Stomach smooth muscle (tissue), 2 donors: ENCODE data around the gene PLXNC1.
A peak's percentile ranks its signal among the peaks of the same experiment; 100 is the strongest.

Experiments used
- H3K27ac ChIP-seq: one replicate; pipeline ENCODE4 v1.7.0; 2013; ENCODE audit warnings: mild to moderate bottlenecking, low read length, inconsistent platforms
- H3K27me3 ChIP-seq, 2 donors: one replicate each; pipeline ENCODE4 v1.7.0; 2013; ENCODE audit warnings: low read length in 2 of 2; ENCODE audit not compliant: insufficient read depth in 2 of 2, control insufficient read depth in 1 of 2
- H3K36me3 ChIP-seq, 2 donors: one replicate each; pipeline ENCODE4 v1.7.0; 2013; ENCODE audit warnings: low read length in 2 of 2; ENCODE audit not compliant: control insufficient read depth in 2 of 2, insufficient read depth in 2 of 2
- H3K4me1 ChIP-seq: one replicate; pipeline ENCODE4 v1.7.0; 2013; ENCODE audit warnings: low read length; ENCODE audit not compliant: control insufficient read depth, insufficient read depth
- H3K4me3 ChIP-seq, 2 donors: one replicate each; pipeline ENCODE4 v1.7.0; 2013; ENCODE audit warnings: low read length in 2 of 2
- H3K9ac ChIP-seq, 2 donors: one replicate each; pipeline ENCODE4 v1.7.0; 2013; ENCODE audit warnings: low read length in 2 of 2, mild to moderate bottlenecking in 1 of 2
- H3K9me3 ChIP-seq, 2 donors: one replicate each; pipeline ENCODE4 v1.7.0; 2013; ENCODE audit warnings: low read length in 2 of 2; ENCODE audit not compliant: control insufficient read depth in 2 of 2
- donor health status: healthy.
- donor health status: Pancreatic carcinoma.

The PLXNC1 gene

DNA sequence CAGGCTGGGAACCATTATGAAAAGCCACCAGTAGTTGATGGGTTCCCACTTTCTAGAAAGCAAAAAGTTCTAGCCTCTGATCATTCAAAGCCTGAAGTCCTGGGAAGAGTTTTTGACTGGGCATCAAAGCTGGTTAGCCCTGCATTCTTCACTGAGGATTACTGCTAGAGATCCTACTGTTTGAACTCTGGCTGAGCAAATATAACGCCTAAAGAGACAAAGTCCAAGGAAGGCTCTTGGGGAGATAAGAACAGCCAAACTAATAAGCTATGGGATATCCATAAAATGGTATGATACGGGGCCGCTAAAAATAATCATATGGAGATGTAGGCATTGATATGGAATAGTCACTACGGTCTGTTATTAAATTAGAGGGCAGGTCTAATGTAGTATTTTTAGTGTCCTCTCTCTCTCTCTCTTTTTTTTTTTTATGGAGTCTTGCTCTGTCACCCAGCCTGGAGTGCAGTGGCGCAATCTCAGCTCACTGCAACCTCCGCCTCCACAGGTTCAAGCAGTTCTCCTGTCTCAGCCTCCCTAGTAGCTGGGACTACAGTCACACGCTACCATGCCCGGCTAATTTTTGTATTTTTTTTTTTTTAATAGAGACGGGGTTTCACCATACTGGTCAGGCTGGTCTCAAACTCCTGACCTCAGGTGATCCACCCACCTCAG, 35.5 kb downstream of the PLXNC1 start:
- H3K27ac ChIP-seq, result no peak overlapping the region
- H3K9ac ChIP-seq, result no peak overlapping the region
- no peaks in the 10 kb centered on the region for H3K9me3 ChIP-seq
- H3K36me3 ChIP-seq, result no peaks in the 10 kb centered on the region
- no peak overlapping the region for H3K4me3 ChIP-seq
- no peaks in the 10 kb centered on the region for H3K4me1 ChIP-seq
- no peaks in the 10 kb centered on the region for H3K27me3 ChIP-seq

DNA sequence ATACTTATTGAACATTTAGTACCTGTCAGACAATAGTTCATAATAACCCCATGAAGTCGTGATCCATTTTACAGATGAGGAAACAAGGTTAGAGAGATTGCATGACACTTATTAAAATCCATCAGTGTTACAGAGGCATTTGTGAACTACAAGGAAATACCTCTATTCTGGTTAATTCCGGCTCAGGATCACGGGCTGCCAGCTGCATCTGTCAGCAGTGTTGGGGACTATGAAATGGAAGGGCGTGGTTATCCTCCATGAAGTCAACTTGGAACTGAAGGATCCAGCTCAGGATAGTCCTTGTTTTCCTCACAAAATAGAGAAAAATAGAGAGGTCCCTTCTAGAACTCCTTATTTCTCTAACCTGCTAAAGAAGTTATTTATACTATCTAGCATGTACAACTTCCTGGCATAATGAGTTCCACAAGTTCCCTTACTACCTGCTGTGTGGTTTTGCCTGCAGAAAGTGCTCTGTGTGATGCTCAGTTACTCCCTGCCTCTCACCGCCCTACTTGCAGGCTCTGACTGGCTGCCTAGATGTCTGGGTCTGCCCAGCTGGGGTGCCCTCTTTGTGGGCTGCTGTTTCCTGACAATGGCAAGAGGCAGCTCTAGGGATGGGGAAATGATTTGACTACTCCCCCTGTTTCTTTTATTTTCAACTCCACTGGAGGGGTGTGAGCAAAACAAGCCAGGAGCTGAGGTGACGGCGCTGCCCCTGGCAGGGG, 36.8 kb downstream of the PLXNC1 start:
- no peaks in the 10 kb centered on the region for H3K27me3 ChIP-seq
- H3K36me3 ChIP-seq, result no peaks in the 10 kb centered on the region
- H3K4me3 ChIP-seq, result no peak overlapping the region
- no peak overlapping the region for H3K9ac ChIP-seq
- no peaks in the 10 kb centered on the region for H3K9me3 ChIP-seq
- H3K27ac ChIP-seq, result no peak overlapping the region
- H3K4me1 ChIP-seq, result no peaks in the 10 kb centered on the region

DNA sequence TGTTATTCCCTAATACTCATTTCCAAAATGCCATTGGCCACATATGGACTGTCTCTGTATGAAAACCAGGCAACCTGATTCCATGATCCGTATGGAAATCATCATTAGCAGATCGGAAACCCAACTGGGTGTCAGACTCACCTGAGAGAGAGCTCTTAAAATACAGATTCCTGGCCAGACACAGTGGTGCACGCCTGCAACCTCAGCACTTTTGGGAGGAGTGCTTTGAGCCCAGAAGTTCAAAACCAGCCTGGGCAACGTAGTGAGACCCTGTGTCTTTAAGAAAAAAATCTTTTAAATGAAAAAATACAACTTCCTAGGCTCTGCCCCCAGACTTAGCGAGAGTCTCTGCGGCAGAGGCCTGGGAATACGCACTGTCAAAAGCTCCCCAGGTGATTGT, 37.4 kb downstream of the PLXNC1 start:
- no peak overlapping the region for H3K27ac ChIP-seq
- H3K9me3 ChIP-seq, result no peaks in the 10 kb centered on the region
- no peak overlapping the region for H3K9ac ChIP-seq
- H3K36me3 ChIP-seq, result no peaks in the 10 kb centered on the region
- no peaks in the 10 kb centered on the region for H3K27me3 ChIP-seq
- H3K4me3 ChIP-seq, result no peak overlapping the region
- H3K4me1 ChIP-seq, result no peaks in the 10 kb centered on the region

DNA sequence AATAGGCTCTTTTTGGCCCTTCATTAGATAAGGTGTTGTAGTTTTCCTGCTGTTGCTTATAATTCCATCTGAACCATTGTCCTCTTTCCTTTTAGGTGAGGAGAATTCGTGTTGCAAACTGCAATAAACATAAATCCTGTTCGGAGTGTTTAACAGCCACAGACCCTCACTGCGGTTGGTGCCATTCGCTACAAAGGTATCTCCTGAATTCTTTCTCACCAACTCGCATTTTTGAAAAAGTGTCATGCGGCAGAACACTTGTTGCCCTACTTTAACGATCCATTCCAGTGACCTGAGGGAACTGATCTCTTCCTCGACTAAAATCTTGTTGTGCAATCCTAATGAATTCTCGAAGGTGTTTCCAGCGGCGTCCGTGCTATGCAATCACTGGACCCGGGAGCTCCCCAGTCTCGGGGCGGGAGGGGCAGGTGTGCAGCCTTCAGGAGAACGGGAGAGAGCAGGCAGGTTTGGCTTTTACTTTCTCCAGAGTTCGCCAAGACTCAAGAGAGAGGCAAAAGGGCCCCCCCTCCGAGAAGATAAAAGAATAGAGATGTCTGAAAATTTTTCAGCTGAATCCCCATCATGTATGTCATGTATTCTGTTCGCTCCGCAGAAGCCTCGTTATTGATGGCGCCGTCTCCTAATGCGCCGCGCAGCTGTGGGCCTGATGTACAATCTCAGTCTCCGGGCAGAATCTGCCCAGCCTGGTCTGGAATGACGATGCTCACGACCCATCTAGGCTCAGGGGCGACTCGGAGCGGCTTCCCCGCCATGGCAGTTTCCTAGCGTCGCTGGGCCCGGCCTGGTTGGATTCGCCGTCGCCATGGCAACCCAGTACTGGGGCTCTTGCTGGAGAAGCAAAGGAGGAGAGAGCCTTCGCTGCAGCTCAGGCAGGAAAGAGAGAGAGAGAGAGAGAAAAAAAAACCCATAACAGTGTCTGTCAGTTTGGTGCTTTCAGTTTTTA, 38.2 kb downstream of the PLXNC1 start:
- H3K9me3 ChIP-seq, result no peaks in the 10 kb centered on the region
- no peak overlapping the region for H3K27ac ChIP-seq
- H3K36me3 ChIP-seq, result no peaks in the 10 kb centered on the region
- no peaks in the 10 kb centered on the region for H3K4me1 ChIP-seq
- no peak overlapping the region for H3K9ac ChIP-seq
- H3K4me3 ChIP-seq, result peak overlapping the region; percentile 43 to 47
- no peaks in the 10 kb centered on the region for H3K27me3 ChIP-seq

DNA sequence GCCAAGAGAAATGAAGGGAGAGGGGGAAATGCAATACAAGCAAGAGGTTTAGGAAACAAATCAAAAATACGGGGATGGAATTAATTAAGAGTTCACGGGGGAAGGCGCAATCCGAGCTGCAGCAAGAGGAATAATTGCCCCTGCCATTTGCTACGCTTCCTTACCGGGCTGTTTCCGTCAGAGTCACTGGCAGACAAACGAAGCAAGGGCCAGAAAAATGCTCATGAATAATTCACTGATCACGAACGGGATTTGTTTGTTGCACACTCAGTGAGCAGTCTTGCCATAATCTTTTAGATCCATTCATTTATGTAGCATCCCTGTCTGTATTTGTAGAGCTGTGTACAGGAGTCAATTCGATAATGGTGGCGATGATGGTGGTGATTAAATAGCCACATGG, 39.0 kb downstream of the PLXNC1 start:
- H3K4me3 ChIP-seq, result peak overlapping the region in 1 of 2 donors; percentile 47
- H3K36me3 ChIP-seq, result no peaks in the 10 kb centered on the region
- no peak overlapping the region for H3K27ac ChIP-seq
- H3K9me3 ChIP-seq, result no peaks in the 10 kb centered on the region
- H3K9ac ChIP-seq, result no peak overlapping the region
- H3K27me3 ChIP-seq, result no peaks in the 10 kb centered on the region
- H3K4me1 ChIP-seq, result no peaks in the 10 kb centered on the region

DNA sequence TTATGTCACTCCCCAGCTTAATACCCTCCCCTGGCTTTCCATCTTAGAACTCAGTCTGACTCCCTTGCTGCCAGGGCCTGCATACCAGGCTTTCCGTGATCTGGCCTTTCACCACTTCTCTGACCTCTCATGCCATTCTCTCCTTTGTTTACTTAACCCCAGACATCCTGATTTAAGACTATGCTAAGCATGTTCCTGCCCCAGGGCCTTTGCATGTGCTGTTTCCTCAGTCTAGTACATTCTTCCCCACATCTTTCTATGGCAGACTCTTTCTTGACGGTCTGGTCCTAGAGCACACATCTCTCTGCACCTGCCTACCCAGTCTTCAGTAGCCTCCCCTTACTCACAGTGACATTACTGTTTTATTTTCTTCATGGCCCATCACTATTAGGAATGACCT, 42.2 kb downstream of the PLXNC1 start:
- Histone ChIP-seq H3K27me3 (no peaks in the 10 kb centered on the region), H3K4me3 (no peak overlapping the region), H3K9me3 (no peaks in the 10 kb centered on the region), H3K9ac (no peak overlapping the region), H3K27ac (no peak overlapping the region), H3K36me3 (no peaks in the 10 kb centered on the region), H3K4me1 (no peaks in the 10 kb centered on the region)

DNA sequence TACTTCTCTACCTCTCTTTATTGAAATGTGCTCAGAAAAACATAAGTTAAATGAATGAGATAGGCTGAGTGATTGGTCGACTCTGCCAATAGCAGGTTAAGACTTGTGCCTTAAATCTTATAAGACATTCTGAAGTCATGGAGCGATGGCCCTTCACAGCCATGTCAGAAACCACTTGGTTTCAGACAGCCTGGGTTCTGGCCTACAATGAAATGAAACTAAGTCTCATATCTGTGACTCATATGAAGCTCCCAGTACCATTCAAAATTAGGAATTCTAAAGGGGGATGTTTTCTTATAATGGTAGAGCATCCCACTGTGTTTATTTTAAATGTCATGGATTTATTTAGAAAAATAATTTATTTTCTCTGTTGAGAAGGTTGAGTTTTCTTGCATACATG, 42.6 kb downstream of the PLXNC1 start:
- Histone ChIP-seq H3K4me3 (no peak overlapping the region), H3K9me3 (no peaks in the 10 kb centered on the region), H3K36me3 (no peaks in the 10 kb centered on the region), H3K9ac (no peak overlapping the region), H3K27me3 (no peaks in the 10 kb centered on the region), H3K27ac (no peak overlapping the region), H3K4me1 (no peaks in the 10 kb centered on the region)

DNA sequence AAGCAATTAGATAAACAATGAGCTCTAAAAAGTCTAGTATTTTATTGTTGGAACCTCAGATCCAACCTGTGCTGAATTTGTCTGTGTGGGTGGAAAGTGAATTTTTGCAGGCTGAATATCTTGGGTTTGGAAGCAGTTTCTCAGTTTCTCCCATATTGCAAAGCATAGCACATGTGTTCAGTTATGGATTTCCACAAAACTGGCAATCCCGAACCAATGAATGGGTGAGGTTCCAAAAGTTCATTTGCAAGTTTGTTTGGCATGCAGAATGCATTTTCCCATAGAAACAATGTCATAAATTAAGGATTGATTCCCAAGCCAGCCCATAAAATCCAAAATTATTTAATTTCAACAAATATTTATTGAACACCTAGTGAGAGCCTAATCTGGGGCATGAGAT, 43.4 kb downstream of the PLXNC1 start:
- H3K27me3 ChIP-seq, result no peaks in the 10 kb centered on the region
- H3K4me3 ChIP-seq, result no peak overlapping the region
- no peaks in the 10 kb centered on the region for H3K36me3 ChIP-seq
- no peaks in the 10 kb centered on the region for H3K4me1 ChIP-seq
- H3K27ac ChIP-seq, result no peak overlapping the region
- no peak overlapping the region for H3K9ac ChIP-seq
- H3K9me3 ChIP-seq, result peaks cover 0 to 2% of the 10 kb centered on the region in 2 donors

DNA sequence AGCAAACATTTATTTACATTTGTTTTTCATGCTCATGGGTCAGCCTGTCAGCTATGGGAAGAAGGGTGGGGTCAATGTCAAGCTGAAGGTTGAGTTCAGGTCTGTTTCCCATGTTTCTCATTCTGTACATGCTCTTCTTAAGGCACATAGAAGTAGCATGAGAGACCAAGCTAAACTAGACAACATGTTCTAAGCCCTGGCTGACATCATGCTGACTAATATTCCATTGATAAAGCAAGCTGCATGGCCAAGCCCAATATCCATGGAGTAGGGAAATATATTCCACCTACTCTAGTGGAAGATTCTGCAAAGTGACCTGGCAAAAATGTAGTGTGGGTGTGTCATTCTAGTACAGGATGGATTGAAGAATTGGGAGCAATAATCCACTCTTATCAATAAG, 44.1 kb downstream of the PLXNC1 start:
- H3K27ac ChIP-seq, result no peak overlapping the region
- H3K4me1 ChIP-seq, result no peaks in the 10 kb centered on the region
- H3K9me3 ChIP-seq, result peaks cover 0 to 5% of the 10 kb centered on the region in 2 donors
- H3K9ac ChIP-seq, result no peak overlapping the region
- no peaks in the 10 kb centered on the region for H3K27me3 ChIP-seq
- no peaks in the 10 kb centered on the region for H3K36me3 ChIP-seq
- no peak overlapping the region for H3K4me3 ChIP-seq

DNA sequence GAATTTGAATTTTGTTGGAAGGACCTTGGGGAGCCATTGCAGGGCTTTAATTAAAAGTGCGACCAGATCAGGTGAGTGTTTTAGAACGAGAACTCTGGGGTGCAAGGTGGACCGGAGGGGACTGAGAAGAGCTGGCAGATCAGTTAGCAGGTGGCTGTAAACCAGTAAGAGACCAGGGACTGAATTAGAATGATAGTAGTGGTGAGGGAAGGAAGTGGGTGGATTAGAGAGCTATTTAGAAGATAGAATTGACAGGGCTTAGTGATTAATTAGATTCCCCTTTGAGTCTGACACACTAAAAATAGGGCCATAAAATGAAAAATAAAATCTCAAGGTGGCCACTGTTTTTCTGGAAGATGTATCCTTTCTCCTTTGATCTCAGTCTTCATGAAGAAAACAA, 44.8 kb downstream of the PLXNC1 start:
- Histone ChIP-seq H3K9me3 (peaks cover 0 to 5% of the 10 kb centered on the region in 2 donors), H3K4me3 (no peak overlapping the region), H3K36me3 (no peaks in the 10 kb centered on the region), H3K27ac (no peak overlapping the region), H3K4me1 (no peaks in the 10 kb centered on the region), H3K27me3 (no peaks in the 10 kb centered on the region), H3K9ac (no peak overlapping the region)
